Kidney glomerular epithelial cell (primary cell): ENCODE measurements around the gene ITPKC.

Source experiments
- DNase-seq: peaks from one replicate; lab custom pipeline; 2025; lab: John Stamatoyannopoulos, UW

The ITPKC gene

DNA sequence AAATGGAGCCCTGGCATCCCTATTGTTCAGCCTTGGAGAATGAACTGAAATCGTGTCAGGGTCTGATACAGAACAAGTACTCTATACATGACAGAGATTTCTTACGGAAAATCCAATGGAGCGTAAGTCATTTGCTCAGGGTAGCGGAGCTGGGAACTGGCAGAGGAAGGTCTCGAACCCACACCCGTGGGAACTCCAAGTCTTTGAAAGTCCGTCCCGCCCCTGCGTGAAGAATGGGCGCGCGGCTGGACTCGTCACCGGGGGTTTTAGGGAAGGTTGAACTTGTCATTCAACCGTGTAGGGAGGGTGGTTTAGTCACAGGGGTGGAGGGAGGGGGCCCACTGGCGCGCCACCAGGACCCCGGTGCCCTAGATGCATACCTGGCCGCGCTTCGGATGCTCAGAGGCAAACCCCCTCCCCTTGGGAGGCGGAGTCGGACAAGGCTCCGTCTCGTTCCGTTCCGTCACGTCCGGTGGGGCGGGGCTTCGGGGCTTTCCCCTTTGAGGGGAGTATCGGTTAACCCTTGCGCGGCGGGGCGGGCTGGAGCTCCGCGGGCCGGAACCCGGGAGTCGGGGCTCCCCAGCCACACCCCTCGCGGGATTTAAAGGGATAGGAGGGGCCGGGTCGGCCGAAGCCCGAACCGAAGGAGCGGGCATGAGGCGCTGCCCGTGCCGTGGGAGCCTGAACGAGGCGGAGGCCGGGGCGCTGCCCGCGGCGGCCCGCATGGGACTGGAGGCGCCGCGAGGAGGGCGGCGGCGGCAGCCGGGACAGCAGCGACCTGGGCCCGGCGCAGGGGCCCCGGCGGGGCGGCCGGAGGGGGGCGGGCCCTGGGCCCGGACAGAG is at the start of gene ITPKC, which contains the start of gene COQ8B:
TSS of gene ITPKC (plus strand) at position 631 of the 843 bp plus-strand sequence. CDS start at position 655, 24 bp downstream.
TSS of gene COQ8B (minus strand) at position 405 of the 843 bp plus-strand sequence. CDS start 2,254 bp downstream, outside the sequence.
- peak; percentile 90 for DNase-seq

DNA sequence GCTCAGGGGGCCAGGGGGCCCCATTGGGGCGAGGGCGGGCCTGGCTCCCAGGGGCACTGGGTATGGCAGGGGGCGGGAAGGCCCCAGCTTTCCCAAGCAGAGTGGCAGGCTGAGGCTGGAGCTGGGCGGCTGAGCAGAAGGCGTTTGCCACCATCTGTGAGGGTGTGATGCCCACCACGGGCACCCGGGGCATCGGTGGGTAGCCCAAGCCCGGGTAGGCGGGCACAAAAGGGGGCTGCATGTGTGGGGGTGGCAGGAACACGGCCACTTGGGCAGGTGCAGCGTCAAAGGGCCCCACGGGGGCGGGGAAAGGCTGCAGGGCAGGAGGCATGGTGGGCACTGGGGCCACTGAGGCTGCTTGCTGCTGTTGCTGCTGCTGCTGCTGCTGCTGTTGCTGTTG is 49.3 kb upstream of the ITPKC start:
- no peak for DNase-seq

DNA sequence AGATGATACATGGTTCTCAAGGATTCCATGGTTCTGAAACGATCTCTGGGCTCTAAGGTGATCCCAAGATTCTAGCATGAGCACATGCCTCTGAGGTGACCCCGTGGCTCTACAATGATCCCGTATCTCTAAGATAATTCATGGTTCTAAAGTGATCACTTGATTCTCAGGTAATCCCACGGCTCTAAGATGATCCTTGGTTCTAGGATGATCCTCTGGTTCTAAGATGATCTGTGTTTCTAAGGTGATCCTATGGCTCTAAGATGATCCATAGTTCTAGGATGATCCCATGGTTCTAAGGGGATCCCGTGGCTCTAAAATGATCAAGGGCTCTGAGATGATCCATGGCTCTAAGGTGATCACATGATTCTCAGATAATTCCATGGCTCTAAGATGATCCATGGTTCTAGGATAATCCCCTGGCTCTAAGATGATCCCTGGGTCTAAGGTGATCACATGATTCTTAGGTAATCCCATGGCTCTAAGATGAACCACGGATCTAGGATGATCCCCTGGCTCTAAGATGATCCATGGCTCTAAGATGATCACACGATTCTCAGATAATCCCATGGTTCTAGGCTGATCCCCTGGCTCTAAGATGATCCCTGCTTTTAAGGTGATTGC is 47.8 kb upstream of the ITPKC start:
- no peak for DNase-seq

DNA sequence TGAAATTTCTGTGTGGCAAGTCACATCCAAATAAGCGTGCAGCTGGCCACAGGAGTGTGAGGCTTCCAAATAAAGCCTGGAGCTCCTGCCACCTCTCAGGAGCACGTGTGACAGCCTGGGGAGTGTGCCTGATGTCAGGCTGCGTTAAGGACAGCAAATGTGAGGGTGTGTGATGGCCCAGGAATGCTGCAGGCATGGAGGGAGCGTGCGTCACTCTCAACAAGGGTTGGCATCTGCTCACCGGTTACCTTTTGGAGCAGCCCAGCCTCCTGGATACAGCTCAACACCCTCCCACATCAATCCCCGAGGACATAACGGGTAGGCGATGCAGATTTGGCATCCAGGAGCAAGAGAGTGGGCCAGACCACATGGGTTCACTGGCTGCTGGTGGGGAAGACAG is 45.5 kb upstream of the ITPKC start:
- no peak for DNase-seq

DNA sequence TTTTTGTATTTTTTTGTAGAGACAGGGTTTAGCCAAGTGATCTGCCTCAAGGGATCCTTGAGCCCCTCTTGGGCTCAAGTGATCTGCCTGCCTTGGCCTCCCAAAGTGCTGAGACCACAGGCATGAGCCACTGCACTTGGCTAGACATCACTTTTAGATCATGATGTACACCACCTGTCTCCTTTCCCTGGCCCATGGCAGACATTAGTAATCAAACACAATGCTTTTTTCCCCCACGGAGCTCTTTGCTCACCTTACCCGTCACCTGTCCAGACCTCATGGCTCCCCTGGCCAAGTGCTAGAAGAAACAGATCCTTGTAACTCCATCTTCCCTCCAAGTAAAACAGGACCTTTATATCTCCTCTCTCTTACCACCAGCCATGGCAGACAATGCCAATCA is 44.9 kb upstream of the ITPKC start:
- DNase-seq, result no peak

DNA sequence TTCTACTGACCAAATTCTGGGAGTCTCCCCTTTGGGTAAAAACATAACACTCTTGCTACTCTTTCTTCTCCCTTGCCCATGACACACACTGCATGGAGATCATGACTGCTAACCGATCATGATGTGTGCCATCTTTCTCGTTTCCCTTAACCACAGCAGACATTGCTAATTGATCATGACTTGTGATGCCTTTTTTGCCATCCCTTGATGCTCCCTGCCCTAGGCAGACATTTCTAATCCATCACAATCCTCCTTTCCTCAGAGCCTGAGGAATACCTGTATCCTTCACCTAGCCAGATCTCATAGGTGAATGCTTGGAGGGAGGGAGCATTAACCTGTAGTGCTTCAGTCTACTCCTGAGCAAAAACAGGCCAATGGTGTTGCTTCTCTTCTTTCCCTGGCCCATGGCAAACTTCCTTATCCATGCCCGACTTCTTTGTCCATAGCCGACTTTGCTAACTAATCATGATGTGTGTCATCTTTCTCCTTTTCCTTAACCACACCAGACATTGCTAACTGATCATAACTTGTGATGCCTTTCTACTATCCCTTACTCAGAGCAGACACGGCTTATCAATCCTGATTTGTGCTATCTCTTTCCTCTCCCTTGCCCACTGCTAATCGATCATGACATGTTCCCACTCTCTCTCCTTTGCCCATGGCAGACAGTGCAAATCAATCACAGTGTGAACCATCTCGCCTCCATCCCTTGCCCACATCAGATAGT is 44.2 kb upstream of the ITPKC start:
- no peak for DNase-seq

DNA sequence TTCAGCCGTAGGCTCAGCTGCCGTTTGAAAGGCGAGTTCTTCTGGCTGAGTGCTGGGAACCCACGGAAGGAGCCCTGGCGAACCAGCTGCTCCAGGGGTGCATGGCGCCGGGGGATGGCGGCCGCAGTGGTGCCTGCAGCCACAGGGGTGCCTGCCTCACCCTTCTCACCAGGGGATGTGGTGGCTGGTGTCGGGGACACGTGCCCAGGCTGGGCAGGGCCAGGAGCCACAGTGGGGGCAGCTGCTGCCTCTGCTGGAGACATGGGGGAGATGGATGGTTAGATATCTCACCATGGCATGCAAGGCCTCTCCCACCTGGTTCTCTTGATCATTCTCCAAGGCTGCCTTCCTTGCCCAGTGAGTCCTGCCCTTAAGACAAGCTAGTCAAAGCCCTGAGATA is 43.5 kb upstream of the ITPKC start:
- no peak for DNase-seq

DNA sequence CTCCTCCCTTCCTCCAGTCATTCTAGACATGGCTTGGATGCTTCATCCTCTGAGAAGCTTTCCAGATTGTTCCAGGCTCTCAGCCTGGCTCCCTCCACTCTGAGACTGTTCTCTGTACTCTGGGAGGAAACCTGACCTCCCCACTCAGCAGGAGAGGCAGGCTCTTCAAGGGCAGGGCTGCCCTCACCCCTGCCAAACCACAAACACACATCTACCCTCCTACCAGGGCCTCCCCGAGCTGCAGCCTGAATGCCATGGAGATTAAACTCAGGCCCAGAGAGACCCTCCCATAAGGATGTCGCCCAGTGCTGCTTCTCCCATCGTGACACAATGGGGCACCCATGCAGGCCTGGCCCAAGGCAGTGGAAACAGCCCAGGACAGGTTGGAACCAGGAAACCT is 42.6 kb upstream of the ITPKC start:
- no peak for DNase-seq

DNA sequence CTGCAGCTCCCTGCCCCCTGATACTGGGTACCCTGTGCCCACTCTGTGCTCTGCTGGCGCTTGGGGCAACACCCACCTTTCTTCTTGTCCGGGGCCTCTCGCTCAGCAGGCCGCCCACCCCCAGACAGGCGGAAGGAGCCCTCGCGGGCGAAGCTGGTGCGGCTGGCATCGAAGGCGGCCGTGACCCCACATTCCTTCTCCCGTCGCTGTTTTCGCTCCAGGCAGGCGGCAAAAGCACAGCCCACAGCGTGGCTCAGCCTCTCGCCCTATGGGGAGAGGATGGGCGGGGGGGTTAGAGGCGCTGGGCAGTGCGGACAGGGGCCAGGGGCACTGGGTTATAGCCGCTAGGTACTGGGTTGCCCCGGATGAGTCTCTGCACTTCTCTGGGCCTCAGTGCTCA is 39.8 kb upstream of the ITPKC start:
- no peak for DNase-seq

DNA sequence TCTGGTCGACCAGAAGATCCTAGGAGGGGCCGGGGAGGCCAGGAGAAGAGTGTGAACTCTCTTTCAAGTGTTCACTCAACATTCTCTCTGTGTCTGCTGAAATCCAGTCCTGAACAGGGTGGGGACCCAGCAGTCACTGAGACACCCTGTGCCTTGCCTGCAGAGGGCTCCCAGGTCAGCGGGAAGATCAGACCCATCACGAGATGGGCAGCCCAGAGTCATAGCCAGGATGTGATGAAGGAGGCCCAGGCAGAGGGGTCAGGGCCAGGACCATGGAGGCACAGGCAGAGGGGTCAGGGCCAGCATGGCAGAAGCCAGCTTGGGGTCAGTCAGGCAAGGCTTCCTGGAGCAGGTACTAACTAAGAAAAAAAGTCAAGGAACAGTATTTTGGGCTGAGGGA is 35.9 kb upstream of the ITPKC start:
- DNase-seq, result no peak

DNA sequence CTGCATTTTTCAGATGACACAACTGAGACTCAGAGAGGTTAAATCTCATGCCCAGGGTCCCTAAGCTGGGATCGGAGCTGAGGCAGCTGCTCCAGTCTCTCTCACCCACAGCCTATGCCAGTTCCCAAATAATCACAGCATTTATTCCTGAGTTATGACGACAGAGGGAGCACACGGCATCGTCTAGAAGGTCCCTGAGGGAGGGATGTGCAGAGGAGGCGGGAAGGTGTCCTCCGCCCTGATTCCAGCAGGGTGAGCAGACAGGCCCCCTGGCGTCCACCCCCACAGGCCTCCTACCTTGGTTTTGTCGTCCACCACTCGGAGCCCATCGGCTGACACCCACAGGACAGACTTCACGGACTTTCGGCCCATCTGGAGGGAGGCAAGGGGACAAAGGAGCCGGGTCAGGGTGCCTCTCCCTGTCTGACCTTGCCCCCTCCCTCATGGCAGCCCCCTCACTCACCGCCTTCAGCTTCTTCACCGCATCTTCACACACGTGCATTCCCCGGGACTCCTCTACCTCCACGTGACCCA is 34.4 kb upstream of the ITPKC start:
- DNase-seq, result no peak

DNA sequence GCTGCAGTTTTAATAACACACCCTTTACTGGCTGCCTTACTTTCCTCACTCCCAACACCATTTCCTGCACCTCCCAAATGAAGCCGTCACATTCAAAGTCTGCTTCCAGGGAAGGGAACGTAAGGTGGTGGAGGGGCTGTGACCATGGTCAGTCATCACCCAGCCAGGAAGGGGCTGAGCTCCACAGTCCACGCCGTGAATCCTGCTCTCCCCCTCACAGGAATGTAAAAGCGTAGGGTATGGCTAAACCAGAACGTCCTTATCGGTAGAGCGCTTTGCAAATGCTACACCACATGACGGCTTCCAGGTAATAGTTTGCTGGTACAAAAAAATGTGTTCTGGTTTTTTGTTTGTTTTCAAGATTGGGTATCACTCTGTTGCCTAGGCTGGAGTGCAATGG is 33.5 kb upstream of the ITPKC start:
- DNase-seq, result no peak

DNA sequence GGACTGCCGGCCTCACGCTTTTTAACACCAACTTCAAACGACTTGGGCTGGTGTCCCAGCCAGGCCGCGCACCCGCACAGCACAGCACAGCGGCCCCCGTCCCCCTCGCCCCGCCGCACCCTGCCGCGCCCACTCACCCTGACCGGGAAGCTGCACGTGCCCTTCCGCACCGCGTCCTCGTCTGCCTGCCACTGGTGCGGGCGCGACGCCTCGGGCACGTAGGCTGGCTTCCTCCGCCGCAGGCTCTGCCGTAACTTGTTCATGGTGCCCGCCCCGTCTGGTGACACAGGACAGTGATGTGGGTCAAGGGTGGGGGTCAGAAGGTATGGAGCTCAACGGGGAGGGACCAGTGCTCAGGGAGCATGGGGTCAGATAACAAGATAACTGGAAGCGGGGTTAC is 32.6 kb upstream of the ITPKC start:
- no peak for DNase-seq

DNA sequence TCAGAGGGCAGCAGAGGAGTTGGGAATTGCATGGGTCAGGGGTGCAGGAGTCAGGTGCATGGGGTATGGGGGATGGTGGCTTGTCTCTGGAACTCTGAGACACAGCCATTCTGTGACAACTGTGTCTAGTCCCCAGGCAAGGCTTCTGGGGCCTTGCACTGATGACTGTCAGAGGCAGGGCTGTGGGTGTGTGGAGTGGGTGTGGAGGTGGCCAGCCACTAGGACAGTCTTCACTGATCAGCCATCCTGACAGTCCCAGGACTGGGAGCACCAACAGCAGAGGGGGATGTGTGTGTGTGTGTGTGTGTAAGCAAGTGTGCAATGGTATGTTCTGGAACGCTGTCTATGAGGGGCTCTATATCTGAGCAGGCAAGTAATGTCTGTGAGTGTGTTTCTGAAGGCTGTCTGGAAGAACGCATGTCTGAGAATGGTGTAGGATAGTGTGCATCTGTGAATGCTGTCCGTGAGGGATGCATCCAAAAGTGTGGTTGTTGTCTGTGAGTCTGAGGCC is 31.8 kb upstream of the ITPKC start:
- DNase-seq, result no peak

DNA sequence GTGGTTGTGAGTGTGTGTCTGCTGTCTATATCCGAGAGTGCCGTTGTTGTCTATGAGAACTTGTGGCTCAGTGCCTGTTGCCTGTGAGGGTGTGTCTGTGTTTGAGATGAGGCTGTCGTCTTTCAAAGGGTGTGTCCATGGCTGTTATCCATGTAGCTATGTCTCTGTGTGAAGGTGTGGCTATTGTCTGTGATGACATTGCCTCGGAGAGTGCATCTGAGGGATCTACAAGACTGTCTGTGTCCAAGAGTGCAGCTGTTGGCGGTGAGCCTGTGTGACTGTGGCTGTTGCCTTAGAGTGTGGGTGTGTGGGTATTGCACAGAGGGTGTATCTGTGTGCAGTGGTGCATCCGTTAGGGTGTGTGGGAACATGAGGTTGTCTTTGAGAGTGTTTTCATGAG is 31.3 kb upstream of the ITPKC start:
- DNase-seq, result no peak

DNA sequence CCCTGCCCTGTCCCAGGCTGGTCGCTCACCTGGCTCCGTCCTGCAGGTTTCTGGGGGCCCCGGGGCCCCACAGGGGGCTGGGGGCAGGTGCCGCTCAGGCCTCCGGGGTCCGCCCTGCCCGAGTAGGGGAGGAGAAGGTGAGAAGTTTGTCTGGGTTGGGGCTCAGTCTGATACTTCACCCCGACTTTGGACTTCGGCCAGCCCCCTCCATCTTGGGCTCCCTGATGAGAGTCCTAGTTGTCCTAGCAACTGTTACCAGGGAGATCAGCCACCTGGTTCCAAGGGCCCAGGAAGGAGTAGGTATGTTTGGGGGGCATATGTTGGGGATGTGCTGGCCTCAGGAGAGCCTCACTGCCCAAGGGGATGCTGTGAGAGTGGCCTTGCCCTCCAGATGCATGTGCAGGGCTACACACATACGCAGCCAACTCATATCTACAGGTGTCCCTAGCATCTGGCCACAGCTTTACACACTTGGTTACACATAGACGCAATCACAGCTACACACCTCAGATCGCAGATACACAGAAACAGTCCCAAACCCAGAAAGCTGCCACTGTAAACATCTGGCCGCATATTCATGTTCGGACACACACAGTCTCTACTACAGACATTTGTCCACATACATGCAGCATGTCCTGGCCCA is 29.9 kb upstream of the ITPKC start:
- no peak for DNase-seq

DNA sequence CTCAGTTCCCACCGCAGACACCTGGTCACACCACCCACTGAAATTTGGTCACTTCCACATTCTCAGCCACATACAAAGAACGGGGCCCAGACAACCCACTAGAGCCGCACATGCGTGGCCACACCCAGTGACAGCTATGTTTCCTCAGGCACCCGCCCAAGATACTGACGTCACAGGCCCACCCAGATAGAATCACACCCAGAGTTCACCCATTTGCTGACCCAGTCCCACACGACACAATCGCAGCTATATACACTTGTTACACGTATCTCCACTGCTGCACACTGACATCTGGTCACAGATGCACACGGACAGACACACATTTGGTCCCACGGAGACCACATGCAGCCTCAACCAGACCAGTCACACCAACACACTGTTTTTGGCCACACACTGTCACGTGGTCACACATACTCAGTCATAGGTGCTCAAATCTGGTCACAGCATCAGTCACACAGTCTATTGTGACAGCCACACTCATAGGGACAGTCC is 29.3 kb upstream of the ITPKC start:
- no peak for DNase-seq

DNA sequence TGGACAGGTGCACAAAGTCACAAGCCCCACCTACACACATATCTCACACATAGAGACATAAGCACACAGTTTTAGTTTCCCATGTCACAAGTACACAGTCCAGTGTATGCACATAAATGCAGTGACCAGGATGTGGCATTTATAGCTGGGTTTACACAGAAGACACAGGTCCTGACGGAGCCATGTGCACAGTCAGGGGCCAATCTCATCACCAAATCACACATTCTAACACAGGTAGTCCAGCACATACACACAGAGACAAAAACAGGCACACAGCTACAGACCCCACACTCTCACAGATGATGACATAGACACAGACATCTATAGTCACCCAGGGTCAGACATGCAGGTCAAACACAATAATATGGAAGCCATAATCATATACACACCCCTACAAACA is 28.6 kb upstream of the ITPKC start:
- no peak for DNase-seq

DNA sequence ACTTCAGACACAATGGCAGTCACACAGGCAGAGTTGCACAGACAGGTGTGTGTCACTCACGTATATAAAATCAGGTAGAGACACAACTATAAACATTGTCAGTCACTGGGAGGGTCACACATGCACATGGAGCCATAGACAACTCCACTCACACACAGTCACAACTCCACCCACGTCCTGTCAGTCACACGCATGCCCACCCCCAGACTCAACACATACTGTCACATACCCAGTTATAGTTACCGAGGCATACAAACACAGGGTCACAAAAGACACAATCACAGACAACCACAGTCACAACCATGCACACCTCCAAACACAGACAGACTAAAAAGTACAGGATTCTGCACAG is 27.9 kb upstream of the ITPKC start:
- no peak for DNase-seq

DNA sequence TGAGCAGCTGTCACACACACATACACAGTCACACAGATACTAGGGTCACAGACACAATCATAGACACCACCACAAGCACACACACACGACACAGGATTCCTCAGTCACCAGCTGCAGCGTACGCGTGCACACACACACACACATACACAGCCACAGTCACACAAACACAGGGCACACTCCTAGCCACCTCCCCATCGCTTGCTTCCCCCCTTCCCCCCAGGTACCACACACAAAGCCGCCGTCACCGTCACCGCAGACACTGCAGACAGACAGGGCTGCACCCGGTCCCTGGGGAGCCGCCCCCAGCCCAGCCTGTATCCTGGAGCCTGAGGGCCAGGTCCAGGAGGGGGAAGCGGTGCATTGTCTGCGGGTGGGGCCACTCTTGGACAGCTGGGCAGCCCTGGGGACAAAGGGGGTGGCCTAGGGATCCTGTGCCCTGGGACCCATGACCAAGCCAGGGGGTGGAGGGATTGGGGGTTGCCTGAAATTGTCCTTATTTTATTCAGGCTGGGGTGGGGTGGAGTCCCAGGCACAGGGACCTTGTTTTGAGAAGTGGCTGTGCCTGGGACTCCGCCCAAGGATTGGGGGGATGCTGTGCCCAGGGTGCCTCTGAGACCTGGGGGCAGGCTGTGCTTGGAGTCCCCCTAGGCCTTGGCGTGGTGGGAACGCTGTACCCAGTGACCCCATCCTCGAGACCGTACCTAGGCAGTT is 27.4 kb upstream of the ITPKC start:
- no peak for DNase-seq

DNA sequence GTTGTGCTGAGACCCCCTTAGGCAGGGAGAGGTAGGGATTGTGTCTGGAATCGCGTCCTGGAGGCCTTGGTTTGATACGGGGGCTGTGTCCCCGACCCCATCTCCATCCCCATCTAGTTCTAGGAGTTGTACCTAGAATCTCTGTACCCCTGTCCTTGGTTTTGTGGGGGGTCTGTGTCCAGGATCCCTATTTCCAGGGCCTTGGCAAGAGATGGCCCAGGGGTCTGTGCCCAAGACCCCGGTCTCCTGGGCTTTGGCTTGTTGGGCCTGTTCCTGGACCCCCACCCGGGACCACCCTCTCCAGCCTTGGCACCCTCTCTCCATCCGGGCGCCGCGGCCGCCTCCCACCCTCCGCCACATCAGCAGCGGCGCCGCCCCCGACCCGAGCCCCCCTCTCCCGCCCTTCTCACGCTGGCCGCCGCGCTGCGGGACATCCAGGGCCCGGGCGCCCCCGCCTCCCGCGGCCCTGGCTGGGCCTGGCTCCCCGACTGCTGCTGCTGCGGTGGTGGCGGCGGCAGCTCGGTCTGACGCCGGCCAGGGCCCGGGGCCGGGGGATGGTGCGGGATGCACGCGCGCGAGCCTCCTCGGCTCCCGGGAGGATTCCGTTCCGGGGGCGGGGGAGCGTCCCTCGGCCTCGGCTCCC is 26.7 kb upstream of the ITPKC start, which contains the start of gene NUMBL:
TSS of gene NUMBL (minus strand) at position 602 of the 643 bp plus-strand sequence. CDS start at position 434, 168 bp downstream.
- DNase-seq, result no peak
